Breast epithelium (tissue), 4 donors: ENCODE measurements around the gene CASZ1. TPM values are rescaled to one million over a fixed set of nuclear protein-coding genes. Genes with fewer than 3 reads are reported as not detected.

ENCODE experiments used
- DNase-seq, 2 donors: peaks; one replicate each; pipeline ENCODE4 v3.0.0-alpha.2; 2019; ENCODE audit warnings: low spot score in 2 of 2
- H3K27ac ChIP-seq, 2 donors: fragments of 200-600 bp; sonication (generic) in 1 of 2; one replicate each; pipeline ENCODE4 v1.5.1; 2016 to 2019; ENCODE audit warnings: mild to moderate bottlenecking in 1 of 2
- H3K27me3 ChIP-seq, 2 donors: fragments of 200-600 bp; sonication (generic) in 1 of 2; one replicate each; pipeline versions ENCODE4 v1.5.1 to v1.6.0; 2017 to 2019; ENCODE audit warnings: control low read depth in 1 of 2, mild to moderate bottlenecking in 1 of 2
- H3K36me3 ChIP-seq: fragments of 200-600 bp; one replicate; pipeline ENCODE4 v1.5.1; 2019
- H3K4me1 ChIP-seq, 2 donors: fragments of 200-600 bp; sonication (generic); one replicate each; pipeline ENCODE4 v1.5.1; 2016 to 2019; ENCODE audit warnings: control low read depth in 1 of 2
- H3K4me3 ChIP-seq, 3 donors: fragments of 200-600 bp; sonication (generic); 1 replicate in 2 of 3; 2 replicates in 1 of 3; pipeline ENCODE4 v1.5.1; 2016 to 2019; ENCODE audit warnings: mild to moderate bottlenecking in 3 of 3, moderate library complexity in 2 of 3
- H3K9me3 ChIP-seq, 2 donors: fragments of 200-600 bp; sonication (generic) in 1 of 2; one replicate each; pipeline ENCODE4 v1.5.1; 2016 to 2019; ENCODE audit warnings: control low read depth in 1 of 2
- CTCF ChIP-seq, 3 donors: fragments of 450-650 bp; IDR thresholded peaks; one replicate each; pipeline ENCODE4 v1.5.1; 2016 to 2017; ENCODE audit warnings: antibody characterized with exemption in 3 of 3, mild to moderate bottlenecking in 3 of 3, moderate library complexity in 3 of 3
- POLR2A ChIP-seq: fragments of 450-650 bp; IDR thresholded peaks from one replicate; pipeline ENCODE4 v1.6.1; 2016; ENCODE audit warnings: antibody characterized with exemption, mild to moderate bottlenecking, moderate library complexity
- POLR2AphosphoS5 ChIP-seq, 3 donors: sonication (generic); formaldehyde crosslinking; IDR thresholded peaks; one replicate each; pipeline ENCODE4 v1.6.1; 2017; ENCODE audit warnings: antibody characterized with exemption in 3 of 3
- intact Hi-C: fragments of 100-400 bp; cut with DNase I; formaldehyde crosslinking; loops from one replicate; pipeline ENCODE4 v1.15.1; 2023; ENCODE audit warnings: low total_unique reads
- total RNA-seq, 3 donors: library from RNA; depleted of rRNA; stranded (reverse); fragments of >200 nt; gene quantifications; one replicate each; pipeline ENCODE4 v1.1.0, GENCODE V29; 2016

CASZ1 gene
- total RNA-seq, 3 donors from 2014 or later: 1.1 to 39.1 (median 32.4) TPM

- Histone ChIP-seq H3K4me1 (no peaks in the 10 kb centered on the region), H3K36me3 (no peaks in the 10 kb centered on the region), H3K27ac (no peak overlapping the region), H3K9me3 (no peaks in the 10 kb centered on the region), H3K27me3 (no peaks in the 10 kb centered on the region), H3K4me3 (no peak overlapping the region)
- intact Hi-C loops: no loop called here
- TF ChIP-seq CTCF (IDR thresholded peaks at IDR 0.05) (no peak), POLR2A (no peak), POLR2AphosphoS5 (IDR thresholded peaks at IDR 0.05) (no peak)
- no peak for DNase-seq
Observed at GRCh38 chr1:10591010-10591409, 205.4 kb downstream of the CASZ1 start.

GRCh38 chr1:10589074-10589473, 207.4 kb downstream of the CASZ1 start:
- TF ChIP-seq POLR2A: no peak
- TF ChIP-seq POLR2AphosphoS5 (IDR thresholded peaks at IDR 0.05): no peak
- no peak for TF ChIP-seq CTCF (IDR thresholded peaks at IDR 0.05)
- Histone ChIP-seq H3K36me3 (no peaks in the 10 kb centered on the region), H3K4me1 (no peaks in the 10 kb centered on the region), H3K9me3 (no peaks in the 10 kb centered on the region), H3K4me3 (no peak overlapping the region), H3K27ac (no peak overlapping the region), H3K27me3 (no peaks in the 10 kb centered on the region)
- no peak for DNase-seq
- intact Hi-C loops: no loop called here

GRCh38 chr1:10588640-10589039, 207.8 kb downstream of the CASZ1 start:
- no peak overlapping the region for H3K27ac ChIP-seq
- no peaks in the 10 kb centered on the region for H3K9me3 ChIP-seq
- no peak for TF ChIP-seq POLR2AphosphoS5 (IDR thresholded peaks at IDR 0.05)
- TF ChIP-seq POLR2A: no peak
- TF ChIP-seq CTCF (IDR thresholded peaks at IDR 0.05): no peak
- no peaks in the 10 kb centered on the region for H3K36me3 ChIP-seq
- no peak for DNase-seq
- H3K4me3 ChIP-seq: no peak overlapping the region
- H3K4me1 ChIP-seq: no peaks in the 10 kb centered on the region
- intact Hi-C loops: no loop called here
- H3K27me3 ChIP-seq: no peaks in the 10 kb centered on the region

Other genes starting within 250 kb of the CASZ1 start
- gene TARDBP, start 216.0 kb upstream of the CASZ1 start, total RNA-seq: 100 to 1,000 TPM; 113 to 165 (median 142) TPM